Epithelial cell of proximal tubule (primary cell): ENCODE results near the gene ENPP3. TPM values are rescaled to one million over a fixed set of nuclear protein-coding genes. Genes with fewer than 3 reads are reported as not detected.

Source experiments
- DNase-seq: peaks from one replicate; pipeline ENCODE4 v3.0.0-alpha.2; 2011; ENCODE audit warnings: low read depth
- H3K4me3 ChIP-seq: 2 replicates; pipeline ENCODE4 v1.5.1; 2011; ENCODE audit warnings: low read depth, mild to moderate bottlenecking, low read length
- CTCF ChIP-seq: conservative IDR thresholded peaks from 2 replicates; pipeline ENCODE4 v1.5.1; 2012; ENCODE audit warnings: low read depth, mild to moderate bottlenecking, low read length
- total RNA-seq: library from RNA; depleted of rRNA; stranded (reverse); fragments of >200 nt; gene quantifications from 2 replicates; pipeline ENCODE4 v1.2.3, GENCODE V29; 2015

ENPP3 gene
- total RNA-seq, 1 donor from 2014 or later = 0.17 TPM

GRCh38 chr6:131651782-131652181 lies 14.7 kb downstream of the ENPP3 start:
- no peak for TF ChIP-seq CTCF
- H3K4me3 ChIP-seq = no peak overlapping the region
- no peak for DNase-seq

- no peak overlapping the region for H3K4me3 ChIP-seq
- no peak for TF ChIP-seq CTCF
- no peak for DNase-seq
Measured at GRCh38 chr6:131652472-131652871, 15.4 kb downstream of the ENPP3 start.

GRCh38 chr6:131654326-131654725 lies 17.2 kb downstream of the ENPP3 start:
- no peak for DNase-seq
- no peak for TF ChIP-seq CTCF
- H3K4me3 ChIP-seq = no peak overlapping the region

GRCh38 chr6:131655387-131655786 lies 18.3 kb downstream of the ENPP3 start:
- DNase-seq = no peak

GRCh38 chr6:131655951-131656350 lies 18.8 kb downstream of the ENPP3 start:
- DNase-seq = no peak
- TF ChIP-seq CTCF = no peak

More at GRCh38 chr6:131655387-131655786, 18.3 kb downstream of the ENPP3 start:
- TF ChIP-seq CTCF = no peak
- H3K4me3 ChIP-seq = no peak overlapping the region

GRCh38 chr6:131656667-131657066 lies 19.6 kb downstream of the ENPP3 start:
- DNase-seq = no peak
- H3K4me3 ChIP-seq = no peak overlapping the region
- TF ChIP-seq CTCF = no peak

More at GRCh38 chr6:131655951-131656350, 18.8 kb downstream of the ENPP3 start:
- H3K4me3 ChIP-seq = no peak overlapping the region

GRCh38 chr6:131657222-131657621 lies 20.1 kb downstream of the ENPP3 start:
- no peak for TF ChIP-seq CTCF
- DNase-seq = no peak
- no peak overlapping the region for H3K4me3 ChIP-seq
